ENCODE measurements around the gene U2AF1L4.

U2AF1L4 gene

DNA sequence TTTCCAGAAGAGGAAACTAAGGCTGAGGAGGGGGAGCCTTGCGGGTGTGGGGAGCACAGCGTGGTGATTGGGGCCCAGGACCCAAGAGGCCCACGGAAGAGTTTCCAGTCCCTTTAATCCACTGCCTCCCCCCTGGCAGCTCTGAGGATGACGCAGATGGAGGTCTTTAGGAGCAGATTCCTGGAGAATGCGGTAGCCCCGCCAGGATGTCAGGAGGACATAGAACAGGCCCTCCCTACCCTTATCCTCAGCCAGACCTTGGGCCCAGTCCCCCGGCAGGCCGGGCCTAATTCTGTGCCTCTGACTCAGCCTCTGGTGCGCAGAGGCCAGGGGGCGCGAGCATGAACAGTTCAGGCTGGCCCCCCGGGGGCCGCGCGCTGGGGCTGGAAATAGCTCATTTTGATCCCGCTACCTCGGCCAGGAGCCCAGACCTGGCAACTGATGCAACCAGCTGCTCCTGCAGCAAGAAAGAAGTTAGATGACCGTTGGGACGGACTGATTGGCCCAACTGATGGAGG lies 12.1 kb upstream of the U2AF1L4 start:
- no peak for DNase-seq (ENCODE audit: low read depth, low spot score)

- no peak for DNase-seq (ENCODE audit: low read depth, low spot score)
These were observed 11.4 kb upstream of the U2AF1L4 start, which contains the start of gene HSPB6 for GRCh38 chr19:35756377-35757230. Gene HSPB6 (minus strand): TSS chr19:35757029. CDS start chr19:35757008, 21 bp downstream.

GRCh38 chr19:35755550-35756376 lies 10.5 kb upstream of the U2AF1L4 start:
- DNase-seq (ENCODE audit: low read depth, low spot score): no peak

DNA sequence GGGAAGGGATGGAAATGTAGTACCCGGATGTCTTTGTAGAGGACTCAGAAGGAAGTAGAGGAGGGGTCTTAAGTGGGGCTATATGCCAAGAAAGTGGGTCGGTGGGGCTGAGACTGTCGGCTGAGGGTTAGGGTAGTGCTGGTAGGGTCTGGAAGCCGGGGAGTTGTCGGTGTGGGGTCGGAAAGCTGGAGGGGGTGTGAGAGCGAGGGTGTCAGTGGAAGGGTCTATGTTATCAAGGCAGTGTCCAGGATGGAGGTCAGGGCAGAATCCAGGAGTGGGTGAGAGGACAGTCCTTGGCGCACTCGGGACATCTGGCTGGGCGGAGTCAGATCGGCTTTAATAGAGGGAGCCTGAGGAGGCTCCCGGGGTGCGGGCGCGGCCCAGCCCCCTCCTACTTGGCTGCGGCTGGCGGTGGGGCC lies 9.9 kb upstream of the U2AF1L4 start:
- no peak for DNase-seq (ENCODE audit: low read depth, low spot score)

GRCh38 chr19:35754370-35755130 lies 9.3 kb upstream of the U2AF1L4 start:
- no peak for DNase-seq (ENCODE audit: low read depth, low spot score)

DNA sequence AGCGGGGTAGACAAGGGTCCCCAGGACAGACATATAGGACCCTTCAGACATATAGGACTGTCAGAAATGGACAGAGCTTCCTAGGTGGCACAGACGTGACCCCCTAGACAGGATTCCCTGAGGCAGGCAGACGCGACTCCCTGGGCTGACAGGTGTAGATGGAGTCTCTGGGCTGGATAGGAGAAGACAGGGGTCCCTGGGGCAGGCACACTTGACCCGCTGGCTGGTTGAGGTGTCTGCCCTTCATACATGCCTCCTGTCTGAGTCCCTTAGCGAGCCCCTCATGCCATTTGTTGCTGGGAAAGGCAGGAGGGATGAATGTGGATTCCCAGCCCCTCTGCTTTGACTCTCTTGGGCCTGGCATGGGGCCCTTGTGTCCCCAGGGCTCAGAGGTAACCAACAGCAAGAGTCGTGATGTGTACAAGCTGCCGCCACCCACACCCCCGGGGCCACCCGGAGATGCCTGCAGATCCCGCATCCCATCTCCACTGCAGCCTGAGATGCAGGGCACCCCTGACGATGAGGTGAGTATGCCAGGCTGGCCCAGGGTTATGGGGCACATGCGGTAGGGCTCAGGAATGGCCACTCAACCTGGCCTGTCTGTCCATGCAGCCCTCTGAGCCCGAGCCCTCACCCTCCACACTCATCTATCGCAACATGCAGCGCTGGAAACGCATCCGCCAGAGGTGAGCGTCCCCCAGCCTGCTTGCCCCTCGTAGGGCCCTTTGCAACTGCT lies 8.6 kb upstream of the U2AF1L4 start:
- no peak for DNase-seq (ENCODE audit: low read depth, low spot score)

GRCh38 chr19:35752746-35753350 lies 7.6 kb upstream of the U2AF1L4 start:
- no peak for DNase-seq (ENCODE audit: low read depth, low spot score)

GRCh38 chr19:35751839-35752745 lies 6.9 kb upstream of the U2AF1L4 start:
- no peak for DNase-seq (ENCODE audit: low read depth, low spot score)

GRCh38 chr19:35750167-35750566 lies 4.9 kb upstream of the U2AF1L4 start:
- no peak for DNase-seq (ENCODE audit: low read depth, low spot score)

DNA sequence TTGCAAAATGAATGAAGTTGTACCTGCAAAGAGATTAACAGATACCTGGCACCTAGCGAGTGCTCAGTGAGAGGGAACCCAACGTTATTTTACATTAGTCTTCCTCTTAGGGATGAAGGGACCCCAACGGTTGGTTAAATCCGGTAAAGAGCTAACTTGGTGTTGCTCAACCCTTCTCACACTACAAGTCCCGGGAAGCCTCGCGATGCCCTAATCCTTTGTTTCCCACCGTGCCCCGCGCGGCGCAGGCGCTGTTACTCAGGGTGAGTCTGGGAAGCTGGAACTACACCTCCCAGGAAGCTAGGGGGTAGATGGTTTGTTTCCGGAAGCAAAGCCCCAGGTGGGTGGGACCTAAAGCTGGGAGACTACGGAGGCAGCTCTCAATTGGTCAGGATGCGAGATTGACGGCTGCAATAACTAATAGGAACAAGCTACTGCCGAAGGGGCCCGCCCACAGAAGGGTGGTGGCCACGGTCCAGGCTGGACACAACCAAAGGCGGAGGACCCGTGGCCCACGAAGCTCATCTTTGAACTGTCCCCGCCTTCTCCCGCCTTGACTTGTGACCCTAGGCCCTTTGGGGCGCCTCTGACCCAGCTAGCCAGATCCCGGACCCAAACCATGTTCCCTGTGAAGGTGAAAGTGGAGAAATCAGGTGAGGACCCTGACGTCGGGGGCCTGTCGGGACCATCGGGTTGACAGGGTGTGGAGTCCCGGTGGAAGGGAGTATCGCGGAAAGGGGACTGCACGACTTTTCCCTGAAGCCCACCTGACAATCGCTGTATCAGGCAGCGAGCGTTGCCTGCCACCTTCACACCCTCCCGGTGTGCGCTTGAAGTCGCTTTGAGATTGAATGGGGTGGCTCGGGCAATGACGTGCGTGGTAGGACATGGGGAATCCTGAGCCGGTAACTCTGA lies 3.1 kb upstream of the U2AF1L4 start, which contains the start of gene LIN37:
Gene LIN37, plus strand, starts transcription at position 471 of the 915 bp plus-strand sequence. Its CDS starts 149 bp downstream, at position 620.
- DNase-seq (ENCODE audit: low read depth, low spot score): peak; percentile 97

DNA sequence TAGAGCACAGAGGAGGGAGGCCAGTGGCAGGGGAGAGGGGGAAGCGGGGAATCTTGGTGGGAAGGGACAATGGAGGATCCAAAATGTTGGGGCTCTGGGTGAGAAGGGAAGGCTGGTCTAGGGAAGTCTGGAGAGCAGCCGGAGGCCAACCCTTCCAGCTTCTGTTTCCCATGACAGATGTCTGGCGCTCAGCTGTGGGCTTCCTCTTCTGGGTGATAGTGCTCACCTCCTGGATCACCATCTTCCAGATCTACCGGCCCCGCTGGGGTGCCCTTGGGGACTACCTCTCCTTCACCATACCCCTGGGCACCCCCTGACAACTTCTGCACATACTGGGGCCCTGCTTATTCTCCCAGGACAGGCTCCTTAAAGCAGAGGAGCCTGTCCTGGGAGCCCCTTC lies 1.3 kb upstream of the U2AF1L4 start:
- no peak for DNase-seq (ENCODE audit: low read depth, low spot score)

DNA sequence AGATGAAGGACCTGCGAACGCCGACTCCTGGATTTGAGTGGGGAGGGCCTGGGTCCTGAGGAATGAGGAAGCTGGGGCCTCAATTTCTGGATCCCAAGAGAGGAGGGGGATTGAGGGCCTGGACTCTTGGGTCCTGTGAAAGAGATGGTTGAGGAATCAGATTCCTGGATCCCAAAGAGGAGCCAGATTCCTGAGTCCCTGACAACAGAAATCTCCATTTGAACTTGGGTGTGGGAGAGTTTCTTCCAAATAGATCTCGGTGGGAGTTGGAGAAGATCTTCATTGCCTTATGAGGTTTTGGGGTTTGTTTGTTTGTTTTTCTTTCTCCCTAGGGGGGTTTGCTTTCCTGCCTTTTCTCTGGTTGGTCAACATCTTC lies 857 bp upstream of the U2AF1L4 start:
- no peak for DNase-seq (ENCODE audit: low read depth, low spot score)

GRCh38 chr19:35744430-35745327 lies 539 bp downstream of the U2AF1L4 start:
- no peak for DNase-seq (ENCODE audit: low read depth, low spot score)

DNA sequence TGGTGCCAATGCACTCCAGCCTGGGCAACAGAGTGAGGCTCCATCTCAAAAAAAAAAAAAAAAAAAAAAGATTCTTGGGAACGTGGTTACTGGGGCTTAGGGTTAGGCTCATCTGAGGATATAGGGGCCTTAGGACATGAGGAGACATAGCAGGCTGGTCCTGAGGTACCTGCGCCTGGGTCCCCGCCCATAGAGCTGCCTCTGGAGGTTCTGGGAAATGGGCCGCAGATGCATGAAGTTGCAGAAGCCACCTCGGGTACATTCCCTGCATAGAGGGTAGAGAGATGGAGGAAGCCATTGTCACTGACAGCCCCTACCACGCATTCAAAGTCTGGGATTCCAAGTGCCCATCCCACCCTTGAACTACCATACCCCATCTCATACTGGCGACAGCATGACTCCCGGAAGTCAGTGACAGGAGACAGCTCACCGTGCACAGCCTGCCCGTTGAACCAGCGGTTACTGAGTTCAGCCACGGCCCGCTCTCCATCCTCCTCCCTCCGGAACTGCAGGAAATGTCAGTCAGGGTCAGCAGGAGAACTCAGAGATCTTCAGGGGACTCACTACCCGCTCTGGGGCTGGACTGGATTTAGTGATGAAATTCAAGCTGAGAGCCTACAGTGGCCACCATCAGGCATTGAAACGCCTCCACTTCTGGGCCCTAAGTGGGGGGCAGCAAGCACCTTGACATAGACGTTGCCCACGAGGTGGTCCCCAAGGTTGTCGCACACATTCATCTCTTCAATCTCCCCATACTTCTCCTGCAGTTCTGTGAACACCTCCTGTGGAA lies 1.4 kb downstream of the U2AF1L4 start:
- DNase-seq (ENCODE audit: low read depth, low spot score): no peak

DNA sequence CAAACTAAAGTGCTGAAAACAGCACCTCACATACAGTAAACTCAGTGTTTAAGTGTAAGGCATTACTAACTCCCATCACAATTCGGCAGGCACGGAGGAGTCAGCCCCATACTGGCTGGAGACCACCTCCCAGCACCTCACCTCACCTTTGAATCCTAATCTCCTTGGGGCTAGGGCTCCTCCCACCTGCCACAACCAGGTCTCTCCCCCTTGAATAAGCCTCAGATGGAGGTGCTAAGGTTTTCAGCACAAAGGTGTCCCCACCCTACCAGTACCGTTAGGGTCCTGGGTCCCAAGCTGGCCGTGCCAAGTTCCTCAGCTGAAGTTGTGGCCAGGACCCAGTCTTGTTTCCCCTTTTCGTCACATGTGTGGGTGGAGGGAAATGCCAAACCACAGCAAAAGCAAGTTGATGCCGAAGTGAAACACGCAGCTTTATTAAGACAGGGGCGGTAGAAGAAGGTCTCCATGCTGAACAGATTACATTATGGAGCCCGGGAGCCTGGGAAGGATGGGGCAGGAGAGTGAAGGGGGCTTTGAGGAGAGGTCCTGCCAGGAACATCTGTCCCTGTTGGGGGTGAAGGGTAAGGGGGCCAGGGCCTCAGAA lies 3.0 kb downstream of the U2AF1L4 start, which contains the start of gene IGFLR1:
Gene IGFLR1, minus strand, starts transcription at position 332 of the 604 bp plus-strand sequence. CDS start 1,272 bp downstream, outside the sequence.
- DNase-seq (ENCODE audit: low read depth, low spot score): no peak

- DNase-seq (ENCODE audit: low read depth, low spot score): no peak
These were observed 4.1 kb downstream of the U2AF1L4 start for GRCh38 chr19:35741203-35741515.
